Measurements from ENCODE around the gene SACS. TPM values are rescaled to one million over a fixed set of nuclear protein-coding genes. Genes with fewer than 3 reads are reported as not detected.

The SACS gene
- total and polyA plus RNA-seq, 2 of the 4 experiments (the other 2 are of a cell fraction) = 14.7 to 121 TPM

GRCh38 chr13:23432626-23433025 lies 876 bp downstream of the SACS start:
- no peak overlapping the region for H2AFZ ChIP-seq (replicated peaks; ENCODE audit: low read length, poor library complexity)
- peak overlapping the region; percentile 72; the same call in 1 of the 2 replicates for H3K9ac ChIP-seq (ENCODE audit: low read depth, low read length)
- ATAC-seq (ENCODE audit: low read depth) (no peak), DNase-seq (peak; percentile 3)
- no peak overlapping the region for H2BK5ac ChIP-seq (ENCODE audit: low read depth, low read length, poor library complexity, severe bottlenecking)
- H3K79me1 ChIP-seq (ENCODE audit: low read depth in 1 of 2, low read length in 2 of 2) = peaks cover 0 to 40% of the 10 kb centered on the region in 2 experiments
- peak overlapping the region; percentile 88 for H3K4me3 ChIP-seq (ENCODE audit: insufficient read depth, low read depth, low read length)
- no peak overlapping the region for H2BK20ac ChIP-seq (ENCODE audit: low read depth, low read length)
- no peak overlapping the region for H4K5ac ChIP-seq (ENCODE audit: low read depth, low read length)
- H3K4me1 ChIP-seq (ENCODE audit: control insufficient read depth, insufficient read depth, low read length) = peaks cover 6% of the 10 kb centered on the region
- peak overlapping the region; percentile 76; the same call in 1 of the 2 replicates for H3K23ac ChIP-seq (ENCODE audit: low read depth, low read length)
- intact Hi-C loops (cut with micrococcal nuclease) = no loop called here
- no peak overlapping the region for H3K27ac ChIP-seq (ENCODE audit: insufficient read depth, low read length)
- 0 out of 4 replicates have a peak overlapping the region, but pooled peaks of 1 of the 2 experiments have one; percentile 20 for H4K8ac ChIP-seq (ENCODE audit: low read depth in 2 of 2, low read length in 2 of 2)
- no peaks in the 10 kb centered on the region for H3K9me3 ChIP-seq (ENCODE audit: control insufficient read depth, insufficient read depth, low read length)
- in situ Hi-C loops (cut with MboI; ENCODE audit: low sequenced_read_pairs) = no loop called here
- no peaks in the 10 kb centered on the region for H3K27me3 ChIP-seq (ENCODE audit: control insufficient read depth, insufficient read depth, low read length)
- CTCF ChIA-PET = no interaction called here
- peak overlapping the region; percentile 45 for H3K14ac ChIP-seq (replicated peaks; ENCODE audit: low read depth, low read length)
- peak overlapping the region; percentile 93 for H3K4me2 ChIP-seq (ENCODE audit: low read depth, low read length)
- no TSS peak for BruUV-seq (replicated peaks)
- no peak overlapping the region for H3K18ac ChIP-seq (ENCODE audit: low read depth, low read length)
- H3K36me3 ChIP-seq (ENCODE audit: control insufficient read depth, insufficient read depth, low read length) = no peaks in the 10 kb centered on the region
- no CpG with 5 or more reads among the region's 6 CpGs for WGBS, 2 experiments (ENCODE audit: extremely low coverage in 2 of 2, insufficient read length in 1 of 2)
- H3K4ac ChIP-seq (ENCODE audit: low read depth, low read length) = peak overlapping the region; percentile 45; the same call in 1 of the 2 replicates
- no peaks in the 10 kb centered on the region; the same call in 1 of the 2 replicates for H4K20me1 ChIP-seq (ENCODE audit: insufficient read depth, low read length)
- H3K56ac ChIP-seq (ENCODE audit: extremely low read depth, insufficient read depth, low read length) = 0 out of 2 replicates have a peak overlapping the region, but pooled peaks have one; percentile 24
- POLR2A ChIA-PET (ENCODE audit: unreplicated experiment) = interaction anchor here (1.0 kb wide), 1 partner anchor 8 kb away, joined by 4 read pairs; no protein-coding TSS in a partner anchor
- no peak overlapping the region for H2AK9ac ChIP-seq (replicated peaks; ENCODE audit: low read depth, low read length, poor library complexity)
- H2BK120ac ChIP-seq (ENCODE audit: low read depth, low read length) = no peak overlapping the region
- peak overlapping the region; percentile 3; the same call in 1 of the 2 replicates for H4K91ac ChIP-seq (ENCODE audit: insufficient read depth, low read depth, low read length)
- dilution Hi-C loops (cut with HindIII; ENCODE audit: low sequenced_read_pairs, unreplicated experiment) = no loop called here
- peaks cover 3% of the 10 kb centered on the region; the same call in 1 of the 2 replicates for H3K9me1 ChIP-seq (ENCODE audit: insufficient read depth, low read length)
- H2AK5ac ChIP-seq (ENCODE audit: low read depth, low read length) = no peak overlapping the region
- no peak overlapping the region; the same call in 2 of the 3 replicates for H2BK15ac ChIP-seq (ENCODE audit: low read depth, low read length)
- TF ChIP-seq NFE2L2 (IDR thresholded peaks at IDR 0.05; ENCODE audit: low read depth, low read length) = no peak
- no peak for TF ChIP-seq MAZ (IDR thresholded peaks at IDR 0.05; ENCODE audit: borderline replicate concordance, low read depth, low read length)
- no peak for TF ChIP-seq BHLHE40 (IDR thresholded peaks at IDR 0.05; ENCODE audit: low read depth, low read length)

Measured in IMR-90 (cell line).